ENCODE results near the gene EFCAB7.
A peak's percentile ranks its signal among the peaks of the same experiment; 100 is the strongest.

The EFCAB7 gene

GRCh38 chr1:63603810-63604209 lies 80.5 kb downstream of the EFCAB7 start:
- no peak for DNase-seq (ENCODE audit: low spot score)

DNA sequence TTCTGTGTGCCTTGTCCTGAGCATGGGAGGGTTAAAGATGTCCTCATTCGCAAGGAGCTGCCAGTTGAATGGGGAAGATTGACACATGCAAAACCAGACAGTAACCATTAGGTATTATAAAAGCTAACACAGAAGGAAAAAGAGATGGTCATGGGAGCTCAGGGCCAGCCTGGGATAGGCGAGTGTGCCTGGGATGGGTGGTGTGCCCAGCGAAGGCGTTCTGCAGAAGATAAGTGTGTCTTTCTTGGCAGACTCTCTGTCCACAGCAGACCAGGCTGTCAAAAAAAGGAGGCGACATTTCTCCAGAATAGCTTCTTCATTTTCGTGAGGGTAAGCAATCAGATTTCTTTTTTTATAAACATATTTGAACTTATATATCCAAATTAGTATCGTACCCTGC lies 84.0 kb downstream of the EFCAB7 start:
- no peak for DNase-seq (ENCODE audit: low spot score)

- DNase-seq (ENCODE audit: low spot score): no peak
Measured at GRCh38 chr1:63611231-63611630, 87.9 kb downstream of the EFCAB7 start.

DNA sequence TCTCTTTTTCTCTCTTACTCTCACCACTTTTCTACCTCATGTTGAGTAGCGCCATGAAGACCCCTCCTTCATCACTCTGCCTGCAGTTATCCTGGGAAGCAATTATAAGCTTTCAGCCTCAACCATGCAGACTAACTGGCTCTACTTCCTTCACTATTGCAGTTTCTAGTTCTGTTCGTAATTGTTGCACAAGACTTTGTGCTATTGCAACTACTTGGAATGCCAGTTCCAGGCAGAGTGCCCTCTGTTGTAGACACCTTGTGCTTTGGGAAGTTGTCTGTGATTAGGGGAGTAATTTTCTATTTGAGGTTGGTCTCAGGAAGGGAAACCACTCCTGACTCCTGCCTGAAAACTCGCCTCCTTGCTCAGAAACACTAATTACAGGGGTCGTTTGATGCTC lies 89.2 kb downstream of the EFCAB7 start:
- DNase-seq (ENCODE audit: low spot score): no peak

- no peak for DNase-seq (ENCODE audit: low spot score)
Measured at GRCh38 chr1:63612971-63613370, 89.6 kb downstream of the EFCAB7 start.

DNA sequence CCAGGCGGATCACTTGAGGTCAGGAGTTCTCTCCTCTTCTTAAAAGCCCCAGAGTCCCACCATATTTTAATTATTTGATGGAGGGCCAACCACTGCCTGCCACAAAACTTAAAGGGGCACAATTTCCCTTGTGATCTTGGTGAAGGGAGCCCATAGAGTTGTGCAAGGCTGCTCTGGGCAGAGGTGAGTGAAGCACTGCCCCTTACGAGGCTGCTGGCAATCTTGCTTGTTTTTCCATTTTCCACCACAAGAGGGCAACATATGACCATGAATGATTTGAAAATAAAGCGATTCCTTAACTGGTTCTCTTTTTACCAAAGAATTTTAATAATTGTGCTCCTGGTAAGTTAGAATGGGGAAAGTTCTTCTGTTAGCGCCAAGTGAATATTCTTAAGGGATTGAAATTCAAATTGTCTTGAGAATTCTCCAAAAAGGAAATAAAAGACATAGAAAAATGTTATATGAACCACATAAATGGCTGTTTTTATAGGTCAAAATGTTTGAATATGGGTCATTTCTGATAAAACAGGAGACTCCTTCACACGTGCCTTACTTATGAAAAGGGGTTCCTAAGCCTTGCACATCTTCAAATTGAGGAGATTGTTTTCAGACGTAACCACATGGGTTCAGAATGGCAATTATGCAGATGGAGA lies 92.6 kb downstream of the EFCAB7 start:
- peak; percentile 32 for DNase-seq (ENCODE audit: low spot score)

DNA sequence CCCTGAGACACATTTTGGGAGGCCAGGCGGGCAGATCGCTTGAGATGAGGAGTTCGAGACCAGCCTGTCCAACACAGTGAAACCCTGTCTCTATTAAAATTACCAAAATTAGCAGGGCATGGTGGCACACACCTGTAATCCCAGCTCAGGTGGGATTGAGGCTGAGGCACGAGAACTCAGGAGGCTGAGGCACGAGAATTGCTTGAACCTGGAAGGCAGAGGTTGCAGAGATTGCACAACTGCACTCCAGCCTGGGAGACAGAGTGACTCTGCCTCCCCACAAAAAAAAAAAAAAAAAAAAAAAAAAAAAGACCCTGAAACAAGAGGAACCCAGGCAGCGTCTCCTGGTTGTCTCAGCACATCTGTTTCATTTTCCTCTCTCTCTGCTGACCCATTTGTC lies 94.1 kb downstream of the EFCAB7 start:
- no peak for DNase-seq (ENCODE audit: low spot score)

DNA sequence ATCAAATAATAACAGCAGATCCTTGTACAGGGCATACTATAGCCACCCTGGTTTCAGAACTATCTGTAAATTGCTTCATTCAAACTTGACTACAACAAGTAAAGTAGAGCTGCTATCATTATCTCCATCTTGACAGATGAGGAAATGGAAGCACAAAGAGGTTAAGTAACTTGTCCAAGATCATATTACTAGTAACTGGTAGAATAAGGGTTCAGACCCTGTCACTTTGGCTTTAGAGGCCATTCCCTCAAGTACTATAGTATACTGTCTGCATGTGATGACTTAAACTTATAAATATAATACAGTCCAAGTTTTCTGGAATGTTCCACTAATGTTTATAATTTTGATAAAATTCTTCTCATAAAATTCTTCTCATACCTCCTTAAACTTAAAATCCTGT lies 94.7 kb downstream of the EFCAB7 start:
- no peak for DNase-seq (ENCODE audit: low spot score)

GRCh38 chr1:63619558-63619957 lies 96.2 kb downstream of the EFCAB7 start:
- DNase-seq (ENCODE audit: low spot score): no peak

DNA sequence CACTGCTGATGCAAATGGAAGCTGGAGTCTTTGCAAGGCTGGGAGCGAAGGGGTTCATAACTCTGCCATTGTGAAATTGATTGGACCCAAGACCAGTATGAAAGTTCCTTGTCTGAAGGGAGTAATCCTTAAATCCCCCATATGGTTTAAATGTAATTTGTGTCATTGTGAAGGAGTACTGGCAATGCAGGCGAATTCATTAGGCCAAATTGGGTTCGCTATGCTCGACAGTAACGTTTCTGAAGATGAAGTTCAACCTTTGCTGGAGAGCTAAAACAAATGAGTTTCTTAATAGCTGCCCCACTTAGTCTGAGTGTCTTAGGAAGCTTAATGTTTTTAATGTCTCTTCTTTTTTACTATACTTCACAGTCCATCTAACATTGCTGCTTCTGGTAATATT lies 97.3 kb downstream of the EFCAB7 start:
- no peak for DNase-seq (ENCODE audit: low spot score)

DNA sequence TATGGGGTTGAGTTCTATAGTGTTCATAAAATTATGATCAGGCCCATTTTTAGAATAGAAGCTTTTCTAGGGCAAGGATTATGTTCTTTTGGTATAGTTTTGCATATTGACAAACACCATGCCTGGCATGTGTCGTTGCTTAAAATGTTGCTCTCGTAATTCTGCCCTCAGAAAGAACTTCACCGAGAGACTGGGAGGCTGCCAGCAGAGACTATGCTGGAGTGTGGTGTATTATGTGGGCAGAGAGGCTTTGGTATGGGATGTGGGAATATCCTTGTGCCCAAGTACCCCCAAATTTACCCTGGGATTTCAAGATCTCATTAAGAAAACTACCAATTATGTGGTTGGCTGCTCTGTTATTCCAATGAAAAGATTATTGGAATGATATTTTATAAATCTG lies 97.8 kb downstream of the EFCAB7 start:
- no peak for DNase-seq (ENCODE audit: low spot score)

- DNase-seq (ENCODE audit: low spot score): no peak
Measured at GRCh38 chr1:63621698-63622097, 98.4 kb downstream of the EFCAB7 start.
